Measurements from ENCODE around the gene NAT9. TPM values are rescaled to one million over a fixed set of nuclear protein-coding genes. Genes with fewer than 3 reads are reported as not detected.

Gene NAT9
- total and polyA plus RNA-seq, 2 of the 4 experiments (the other 2 are of a cell fraction): 48.9 to 62.0 TPM

DNA sequence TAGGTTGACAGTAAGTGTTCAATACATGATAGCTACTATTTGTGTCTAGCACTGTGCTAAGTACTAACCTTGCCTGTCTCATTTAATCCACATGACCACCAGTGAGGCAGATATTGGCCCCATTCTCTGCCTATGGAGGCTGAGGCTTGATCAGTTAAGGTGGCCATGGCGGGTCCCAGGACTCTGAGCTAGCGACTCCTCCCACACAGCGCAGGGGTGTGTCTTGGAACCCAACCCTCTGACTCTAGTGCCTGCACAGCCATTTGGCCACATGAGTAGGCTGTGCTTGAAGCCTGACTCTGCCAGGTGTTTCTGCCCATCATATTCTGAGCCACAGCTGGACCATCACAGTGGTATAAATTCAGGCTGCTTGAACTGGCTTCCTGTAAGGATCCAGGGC is 21.3 kb downstream of the NAT9 start:
- Histone ChIP-seq H2BK120ac (ENCODE audit: low read depth, low read length) (no peak overlapping the region), H3K9ac (ENCODE audit: low read depth, low read length) (no peak overlapping the region), H3K23ac (ENCODE audit: low read depth, low read length) (no peak overlapping the region), H2AK5ac (ENCODE audit: low read depth, low read length) (no peak overlapping the region), H3K18ac (ENCODE audit: low read depth, low read length) (no peak overlapping the region), H3K27me3 (ENCODE audit: control insufficient read depth, insufficient read depth, low read length) (no peaks in the 10 kb centered on the region), H3K4me3 (ENCODE audit: insufficient read depth, low read depth, low read length) (no peak overlapping the region), H4K5ac (ENCODE audit: low read depth, low read length) (no peak overlapping the region), H2AFZ (replicated peaks; ENCODE audit: low read length, poor library complexity) (no peak overlapping the region), H2BK5ac (ENCODE audit: low read depth, low read length, poor library complexity, severe bottlenecking) (no peak overlapping the region), H3K9me3 (ENCODE audit: control insufficient read depth, insufficient read depth, low read length) (no peaks in the 10 kb centered on the region), H4K20me1 (ENCODE audit: insufficient read depth, low read length) (peaks cover 12% of the 10 kb centered on the region), H3K36me3 (ENCODE audit: control insufficient read depth, insufficient read depth, low read length) (no peaks in the 10 kb centered on the region), H2BK20ac (ENCODE audit: low read depth, low read length) (no peak overlapping the region), H3K14ac (replicated peaks; ENCODE audit: low read depth, low read length) (no peak overlapping the region), H3K9me1 (ENCODE audit: insufficient read depth, low read length) (peaks cover 9% of the 10 kb centered on the region), H4K91ac (ENCODE audit: insufficient read depth, low read depth, low read length) (no peak overlapping the region), H3K27ac (ENCODE audit: insufficient read depth, low read length) (no peak overlapping the region), H4K8ac (ENCODE audit: low read depth in 2 of 2, low read length in 2 of 2) (no peak overlapping the region), H3K56ac (ENCODE audit: extremely low read depth, insufficient read depth, low read length) (no peak overlapping the region), H3K4me2 (ENCODE audit: low read depth, low read length) (no peak overlapping the region), H3K4me1 (ENCODE audit: control insufficient read depth, insufficient read depth, low read length) (peaks cover 13% of the 10 kb centered on the region; the same call in 1 of the 2 replicates), H2AK9ac (replicated peaks; ENCODE audit: low read depth, low read length, poor library complexity) (no peak overlapping the region), H2BK15ac (ENCODE audit: low read depth, low read length) (no peak overlapping the region), H3K4ac (ENCODE audit: low read depth, low read length) (no peak overlapping the region), H3K79me1 (ENCODE audit: low read depth in 1 of 2, low read length in 2 of 2) (peaks cover 6 to 32% of the 10 kb centered on the region in 2 experiments)
- no TSS peak for BruUV-seq (replicated peaks)
- ATAC-seq (ENCODE audit: low read depth) (no peak), DNase-seq (no peak)
- WGBS, 2 experiments (ENCODE audit: extremely low coverage in 2 of 2, insufficient read length in 1 of 2): no CpG with 5 or more reads among the region's 3 CpGs
- ChIA-PET CTCF (no interaction called here), POLR2A (ENCODE audit: unreplicated experiment) (no interaction called here)
- in situ Hi-C loops (cut with MboI; ENCODE audit: low sequenced_read_pairs) (no loop called here), intact Hi-C loops (cut with micrococcal nuclease) (no loop called here), dilution Hi-C loops (cut with HindIII; ENCODE audit: low sequenced_read_pairs, unreplicated experiment) (no loop called here)
- TF ChIP-seq MAZ (IDR thresholded peaks at IDR 0.05; ENCODE audit: borderline replicate concordance, low read depth, low read length) (no peak), SMC3 (IDR thresholded peaks at IDR 0.05; ENCODE audit: low read depth, low read length) (no peak), USF2 (IDR thresholded peaks at IDR 0.05; ENCODE audit: low read depth, low read length) (no peak), CHD1 (IDR thresholded peaks at IDR 0.05; ENCODE audit: low read depth, low read length) (no peak), RCOR1 (IDR thresholded peaks at IDR 0.05; ENCODE audit: insufficient replicate concordance, low read length) (no peak), MAFK (IDR thresholded peaks at IDR 0.05; ENCODE audit: low read depth, low read length) (no peak)
- TF ChIP-seq, protein P1, sequence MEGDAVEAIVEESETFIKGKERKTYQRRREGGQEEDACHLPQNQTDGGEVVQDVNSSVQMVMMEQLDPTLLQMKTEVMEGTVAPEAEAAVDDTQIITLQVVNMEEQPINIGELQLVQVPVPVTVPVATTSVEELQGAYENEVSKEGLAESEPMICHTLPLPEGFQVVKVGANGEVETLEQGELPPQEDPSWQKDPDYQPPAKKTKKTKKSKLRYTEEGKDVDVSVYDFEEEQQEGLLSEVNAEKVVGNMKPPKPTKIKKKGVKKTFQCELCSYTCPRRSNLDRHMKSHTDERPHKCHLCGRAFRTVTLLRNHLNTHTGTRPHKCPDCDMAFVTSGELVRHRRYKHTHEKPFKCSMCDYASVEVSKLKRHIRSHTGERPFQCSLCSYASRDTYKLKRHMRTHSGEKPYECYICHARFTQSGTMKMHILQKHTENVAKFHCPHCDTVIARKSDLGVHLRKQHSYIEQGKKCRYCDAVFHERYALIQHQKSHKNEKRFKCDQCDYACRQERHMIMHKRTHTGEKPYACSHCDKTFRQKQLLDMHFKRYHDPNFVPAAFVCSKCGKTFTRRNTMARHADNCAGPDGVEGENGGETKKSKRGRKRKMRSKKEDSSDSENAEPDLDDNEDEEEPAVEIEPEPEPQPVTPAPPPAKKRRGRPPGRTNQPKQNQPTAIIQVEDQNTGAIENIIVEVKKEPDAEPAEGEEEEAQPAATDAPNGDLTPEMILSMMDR (conservative IDR thresholded peaks at IDR 0.05; ENCODE audit: low read depth, low read length): no peak

All from IMR-90 (cell line).